SK-N-SH (cell line): ENCODE data around the gene AP1M2. TPM values are rescaled to one million over a fixed set of nuclear protein-coding genes. Genes with fewer than 3 reads are reported as not detected.

ENCODE experiments used
- CTCF ChIA-PET: fragments of 300-600, 350-600 bp; formaldehyde crosslinking; extraction: SDS; loops from one replicate; lab custom pipeline; 2021; lab: Yijun Ruan, JAX
- POLR2A ChIA-PET: fragments of 350-600 bp; sonication (Branson Sonifier 250); formaldehyde crosslinking; extraction: SDS; loops from one replicate; lab custom pipeline; 2020; ENCODE audit warnings: antibody characterized with exemption, inconsistent platforms; lab: Yijun Ruan, JAX
- DNase-seq: peaks from one replicate; pipeline ENCODE4 v3.0.0; 2012
- H2AFZ ChIP-seq: fragments of 200-600 bp; sonication (generic); 2 replicates; pipeline ENCODE4 v1.8.1; 2016; ENCODE audit warnings: antibody characterized with exemption, mild to moderate bottlenecking, low read depth
- H3F3A ChIP-seq: fragments of 200-600 bp; sonication (generic); replicated peaks from 2 replicates; pipeline ENCODE3; 2016; ENCODE audit warnings: antibody characterized with exemption, mild to moderate bottlenecking; ENCODE audit not compliant: insufficient read depth
- H3K27ac ChIP-seq, 2 experiments: fragments of 200-500 bp in 1 of 2; fragments of 200-600 bp in 1 of 2; sonication (Bioruptor generic) in 1 of 2; sonication (generic), shearing (Covaris generic) in 1 of 2; 2 replicates each; pipeline versions ENCODE4 v1.5.1 to v1.6.1; 2014 to 2016; ENCODE audit warnings: low read depth in 2 of 2, inconsistent platforms in 1 of 2, low read length in 1 of 2, mild to moderate bottlenecking in 1 of 2, mixed read lengths in 1 of 2
- H3K27me3 ChIP-seq: fragments of 200-600 bp; sonication (generic), shearing (Covaris generic); 2 replicates; pipeline ENCODE4 v1.6.1; 2016; ENCODE audit warnings: mixed run types; ENCODE audit not compliant: insufficient read depth
- H3K36me3 ChIP-seq, 2 experiments: fragments of 200-500 bp in 1 of 2; fragments of 200-600 bp in 1 of 2; sonication (Bioruptor generic) in 1 of 2; sonication (generic) in 1 of 2; replicated peaks in 1 of 2; 2 replicates each; pipeline versions ENCODE3 to v1.5.1; 2014 to 2016; ENCODE audit warnings: low read length in 1 of 2, mild to moderate bottlenecking in 1 of 2; ENCODE audit not compliant: insufficient read depth in 2 of 2, control insufficient read depth in 1 of 2
- H3K4me1 ChIP-seq, 2 experiments: fragments of 200-500 bp in 1 of 2; fragments of 200-600 bp in 1 of 2; sonication (Bioruptor generic) in 1 of 2; sonication (generic), shearing (Covaris generic) in 1 of 2; 2 replicates each; pipeline versions ENCODE4 v1.5.1 to v1.6.1; 2014 to 2016; ENCODE audit warnings: low read depth in 1 of 2, low read length in 1 of 2, mixed run types in 1 of 2; ENCODE audit not compliant: insufficient read depth in 2 of 2, control insufficient read depth in 1 of 2
- H3K4me2 ChIP-seq: fragments of 200-600 bp; sonication (generic), shearing (Covaris generic); 2 replicates; pipeline ENCODE4 v1.6.1; 2017; ENCODE audit warnings: mixed run types
- H3K4me3 ChIP-seq, 2 experiments: fragments of 200-500 bp in 1 of 2; fragments of 200-600 bp in 1 of 2; sonication (Bioruptor generic) in 1 of 2; sonication (generic), shearing (Covaris generic) in 1 of 2; 2 replicates each; pipeline versions ENCODE4 v1.5.1 to v1.8.1; 2014 to 2016; ENCODE audit warnings: low read depth in 2 of 2, inconsistent platforms in 1 of 2, low read length in 1 of 2, mild to moderate bottlenecking in 1 of 2, mixed read lengths in 1 of 2, moderate library complexity in 1 of 2
- H3K79me2 ChIP-seq: fragments of 200-600 bp; sonication (generic); 2 replicates; pipeline ENCODE4 v1.8.1; 2017; ENCODE audit warnings: mild to moderate bottlenecking; ENCODE audit not compliant: insufficient read depth
- H3K9ac ChIP-seq: fragments of 200-600 bp; sonication (generic); 2 replicates; pipeline ENCODE4 v1.6.1; 2017; ENCODE audit warnings: mixed run types
- H3K9me2 ChIP-seq: fragments of 200-600 bp; sonication (generic); 2 replicates; pipeline ENCODE4 v1.6.1; 2017; ENCODE audit warnings: mixed run types
- H3K9me3 ChIP-seq: fragments of 200-600 bp; sonication (generic); 2 replicates; pipeline ENCODE4 v1.6.1; 2017; ENCODE audit warnings: mixed run types, mild to moderate bottlenecking, moderate library complexity
- H4K20me1 ChIP-seq: fragments of 200-600 bp; sonication (generic); 2 replicates; pipeline ENCODE4 v1.6.1; 2017; ENCODE audit warnings: mild to moderate bottlenecking, mixed run types; ENCODE audit not compliant: insufficient read depth
- ELF1 ChIP-seq: IDR thresholded peaks from 2 replicates; pipeline ENCODE4 v1.4.0; 2012
- EP300 ChIP-seq, 2 experiments: IDR thresholded peaks; 2 replicates each; pipeline versions ENCODE4 v1.4.0 to v1.6.1; 2012; ENCODE audit warnings: borderline replicate concordance in 1 of 2, low read depth in 1 of 2, low read length in 1 of 2
- FOSL2 ChIP-seq: IDR thresholded peaks from 2 replicates; pipeline ENCODE4 v1.4.0; 2012; ENCODE audit warnings: low read depth, mild to moderate bottlenecking, moderate library complexity, borderline replicate concordance
- FOXM1 ChIP-seq: IDR thresholded peaks from 2 replicates; pipeline ENCODE4 v1.4.0; 2012; ENCODE audit warnings: low read depth, mild to moderate bottlenecking
- MEF2A ChIP-seq: IDR thresholded peaks from 2 replicates; pipeline ENCODE4 v1.4.0; 2012; ENCODE audit warnings: low read depth, borderline replicate concordance
- NRF1 ChIP-seq: IDR thresholded peaks from 2 replicates; pipeline ENCODE4 v1.6.1; 2012; ENCODE audit warnings: low read depth, mild to moderate bottlenecking, low read length
- RAD21 ChIP-seq: IDR thresholded peaks from 2 replicates; pipeline ENCODE4 v1.6.1; 2012; ENCODE audit warnings: mild to moderate bottlenecking, low read length
- RFX5 ChIP-seq: IDR thresholded peaks from 2 replicates; pipeline ENCODE4 v1.6.1; 2012; ENCODE audit warnings: mild to moderate bottlenecking, improper control_type of control experiment, low read length
- SIN3A ChIP-seq: IDR thresholded peaks from 2 replicates; pipeline ENCODE4 v1.6.1; 2012; ENCODE audit warnings: low read depth, mild to moderate bottlenecking, low read length, moderate library complexity, borderline replicate concordance
- TAF1 ChIP-seq: IDR thresholded peaks from 2 replicates; pipeline ENCODE4 v1.6.1; 2012; ENCODE audit warnings: low read depth, mild to moderate bottlenecking, low read length, moderate library complexity, borderline replicate concordance
- TCF12 ChIP-seq: IDR thresholded peaks from 2 replicates; pipeline ENCODE4 v1.4.0; 2012
- WGBS: methylation state at CpG from one replicate; pipeline ENCODE4 v1.1.6; 2017; ENCODE audit warnings: low lambda C conversion rate; 5-methylcytosine and 5-hydroxymethylcytosine counted together
- polyA plus RNA-seq, 3 experiments: library from polyadenylated mRNA; depleted of rRNA; stranded (reverse); fragments of >200 nt; gene quantifications; 2 replicates each; pipeline ENCODE4 v1.2.3, GENCODE V29; 2012
- TF ChIP-seq, protein P1 (sequence below): fragments of 200-600 bp; sonication (generic); IDR thresholded peaks from 2 replicates; pipeline ENCODE4 v1.6.1; 2017; ENCODE audit warnings: antibody characterized with exemption, mild to moderate bottlenecking, moderate library complexity
- TF ChIP-seq, protein P2 (sequence below): IDR thresholded peaks from 2 replicates; pipeline ENCODE4 v1.6.1; 2012; ENCODE audit warnings: mild to moderate bottlenecking, low read depth, low read length, moderate library complexity
- TF ChIP-seq, protein P3 (sequence below): IDR thresholded peaks from 2 replicates; pipeline ENCODE4; 2012
- TF ChIP-seq, protein P4 (sequence below): fragments of 150-350 bp; IDR thresholded peaks from 2 replicates; pipeline ENCODE4 v1.6.1; 2017; ENCODE audit warnings: antibody characterized with exemption, low read length, low read depth, borderline replicate concordance

AP1M2 gene
- polyA plus RNA-seq, 1 of the 3 experiments (the other 2 are of a cell fraction), result 0.30 TPM

DNA sequence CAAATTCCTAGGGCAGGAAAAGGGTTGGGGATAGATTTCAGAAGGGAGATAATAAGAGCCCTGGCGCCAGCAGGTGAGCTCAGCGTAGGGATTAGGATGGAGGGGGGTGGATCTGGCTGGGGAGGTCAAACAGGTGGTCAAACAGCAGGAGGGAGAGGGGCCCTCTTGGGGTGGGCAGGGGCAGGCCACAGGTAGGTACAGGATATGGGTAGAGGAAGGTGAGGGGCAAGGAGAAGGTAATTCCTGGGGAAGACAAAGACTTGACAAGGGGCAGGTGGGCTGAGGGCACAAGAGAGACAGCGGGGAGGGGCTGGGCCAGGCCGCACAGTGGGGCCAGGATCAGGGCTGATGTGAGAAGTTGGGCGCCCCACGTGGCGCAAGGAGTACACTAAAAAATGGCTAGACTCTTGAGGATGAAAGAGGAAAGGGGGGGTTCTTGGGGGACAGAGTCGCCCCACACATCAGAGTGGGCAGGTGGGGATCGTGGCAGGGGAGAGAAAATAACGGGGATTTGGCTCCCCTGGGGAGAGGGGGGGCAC lies 22.0 kb downstream of the AP1M2 start:
- Histone ChIP-seq H3K79me2 (peaks cover 37% of the 10 kb centered on the region), H2AFZ (peak overlapping the region; percentile 89; the same call in 1 of the 2 replicates), H4K20me1 (no peaks in the 10 kb centered on the region), H3K9me2 (no peaks in the 10 kb centered on the region), H3K27ac (peak overlapping the region; percentile 64 to 77; a peak in 3 of 4 replicates), H3K27me3 (no peaks in the 10 kb centered on the region), H3K4me3 (peak overlapping the region; percentile 77 to 89), H3F3A (peaks cover 13% of the 10 kb centered on the region), H3K4me2 (peak overlapping the region; percentile 99), H3K9ac (peak overlapping the region; percentile 91), H3K9me3 (no peaks in the 10 kb centered on the region), H3K4me1 (peaks cover 8 to 30% of the 10 kb centered on the region in 2 experiments; a peak in 3 of 4 replicates), H3K36me3 (peaks cover 5 to 8% of the 10 kb centered on the region in 2 experiments)
- POLR2A ChIA-PET, result interaction anchor here (0.6 kb wide), 1 partner anchor 103 kb away, joined by 3 read pairs; no protein-coding TSS in a partner anchor
- TF ChIP-seq, protein P1, sequence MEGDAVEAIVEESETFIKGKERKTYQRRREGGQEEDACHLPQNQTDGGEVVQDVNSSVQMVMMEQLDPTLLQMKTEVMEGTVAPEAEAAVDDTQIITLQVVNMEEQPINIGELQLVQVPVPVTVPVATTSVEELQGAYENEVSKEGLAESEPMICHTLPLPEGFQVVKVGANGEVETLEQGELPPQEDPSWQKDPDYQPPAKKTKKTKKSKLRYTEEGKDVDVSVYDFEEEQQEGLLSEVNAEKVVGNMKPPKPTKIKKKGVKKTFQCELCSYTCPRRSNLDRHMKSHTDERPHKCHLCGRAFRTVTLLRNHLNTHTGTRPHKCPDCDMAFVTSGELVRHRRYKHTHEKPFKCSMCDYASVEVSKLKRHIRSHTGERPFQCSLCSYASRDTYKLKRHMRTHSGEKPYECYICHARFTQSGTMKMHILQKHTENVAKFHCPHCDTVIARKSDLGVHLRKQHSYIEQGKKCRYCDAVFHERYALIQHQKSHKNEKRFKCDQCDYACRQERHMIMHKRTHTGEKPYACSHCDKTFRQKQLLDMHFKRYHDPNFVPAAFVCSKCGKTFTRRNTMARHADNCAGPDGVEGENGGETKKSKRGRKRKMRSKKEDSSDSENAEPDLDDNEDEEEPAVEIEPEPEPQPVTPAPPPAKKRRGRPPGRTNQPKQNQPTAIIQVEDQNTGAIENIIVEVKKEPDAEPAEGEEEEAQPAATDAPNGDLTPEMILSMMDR, result peak; percentile 49
- TF ChIP-seq MEF2A (no peak), EP300 (IDR thresholded peaks at IDR 0.05; ENCODE audit: borderline replicate concordance in 1 of 2, low read depth in 1 of 2, low read length in 1 of 2) (no peak), RAD21 (peak; percentile 11; the same call in 1 of the 2 replicates), TAF1 (no peak)
- peak; percentile 76 for DNase-seq
- WGBS, result 21% methylated on average over 10 of the region's 10 CpGs
- CTCF ChIA-PET, result interaction anchor here (0.6 to 2.5 kb wide), 5 partner anchors 12 to 848 kb away, joined by 3 to 10 read pairs (median 8); no protein-coding TSS in a partner anchor

DNA sequence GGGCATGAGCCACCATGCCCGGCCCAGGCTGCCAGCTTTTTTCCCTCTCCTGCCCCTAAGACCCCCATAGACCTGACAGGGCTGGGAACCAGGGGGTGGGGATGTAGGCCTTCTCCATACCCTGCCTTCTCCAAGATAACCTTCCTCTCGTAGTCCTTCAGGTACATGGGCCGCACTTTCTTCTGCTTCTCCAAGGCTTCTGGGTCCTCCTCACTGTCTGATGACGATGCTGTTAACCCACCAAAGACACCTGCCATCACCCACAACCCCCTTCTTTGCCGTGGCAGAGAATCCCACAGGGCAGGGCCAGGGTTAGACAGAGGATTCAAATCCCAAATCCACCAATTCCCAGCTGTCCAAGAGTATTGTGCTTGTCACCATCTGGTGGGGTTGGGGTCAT lies 24.5 kb downstream of the AP1M2 start:
- peaks cover 6% of the 10 kb centered on the region for H3F3A ChIP-seq
- H3K4me1 ChIP-seq, result peaks cover 8 to 19% of the 10 kb centered on the region in 2 experiments; a peak in 3 of 4 replicates
- H3K9ac ChIP-seq, result no peak overlapping the region
- WGBS, result 95% methylated on average over 5 of the region's 5 CpGs
- H4K20me1 ChIP-seq, result no peaks in the 10 kb centered on the region
- POLR2A ChIA-PET, result no interaction called here
- no peak overlapping the region for H3K27ac ChIP-seq
- H3K9me3 ChIP-seq, result no peaks in the 10 kb centered on the region
- no peak overlapping the region for H2AFZ ChIP-seq
- no peak for DNase-seq
- no peak overlapping the region for H3K4me3 ChIP-seq
- peaks cover 12 to 21% of the 10 kb centered on the region in 2 experiments for H3K36me3 ChIP-seq
- no peaks in the 10 kb centered on the region for H3K9me2 ChIP-seq
- CTCF ChIA-PET, result interaction anchor here (1.5 to 2.5 kb wide), 3 partner anchors 21 to 81 kb away, joined by 3 to 8 read pairs (median 8); no protein-coding TSS in a partner anchor
- H3K79me2 ChIP-seq, result peaks cover 28% of the 10 kb centered on the region
- H3K27me3 ChIP-seq, result no peaks in the 10 kb centered on the region
- H3K4me2 ChIP-seq, result no peak overlapping the region
- TF ChIP-seq FOSL2 (no peak), RFX5 (no peak), NRF1 (no peak), TCF12 (no peak), SIN3A (no peak), FOXM1 (no peak), ELF1 (no peak)
- TF ChIP-seq, protein P2, sequence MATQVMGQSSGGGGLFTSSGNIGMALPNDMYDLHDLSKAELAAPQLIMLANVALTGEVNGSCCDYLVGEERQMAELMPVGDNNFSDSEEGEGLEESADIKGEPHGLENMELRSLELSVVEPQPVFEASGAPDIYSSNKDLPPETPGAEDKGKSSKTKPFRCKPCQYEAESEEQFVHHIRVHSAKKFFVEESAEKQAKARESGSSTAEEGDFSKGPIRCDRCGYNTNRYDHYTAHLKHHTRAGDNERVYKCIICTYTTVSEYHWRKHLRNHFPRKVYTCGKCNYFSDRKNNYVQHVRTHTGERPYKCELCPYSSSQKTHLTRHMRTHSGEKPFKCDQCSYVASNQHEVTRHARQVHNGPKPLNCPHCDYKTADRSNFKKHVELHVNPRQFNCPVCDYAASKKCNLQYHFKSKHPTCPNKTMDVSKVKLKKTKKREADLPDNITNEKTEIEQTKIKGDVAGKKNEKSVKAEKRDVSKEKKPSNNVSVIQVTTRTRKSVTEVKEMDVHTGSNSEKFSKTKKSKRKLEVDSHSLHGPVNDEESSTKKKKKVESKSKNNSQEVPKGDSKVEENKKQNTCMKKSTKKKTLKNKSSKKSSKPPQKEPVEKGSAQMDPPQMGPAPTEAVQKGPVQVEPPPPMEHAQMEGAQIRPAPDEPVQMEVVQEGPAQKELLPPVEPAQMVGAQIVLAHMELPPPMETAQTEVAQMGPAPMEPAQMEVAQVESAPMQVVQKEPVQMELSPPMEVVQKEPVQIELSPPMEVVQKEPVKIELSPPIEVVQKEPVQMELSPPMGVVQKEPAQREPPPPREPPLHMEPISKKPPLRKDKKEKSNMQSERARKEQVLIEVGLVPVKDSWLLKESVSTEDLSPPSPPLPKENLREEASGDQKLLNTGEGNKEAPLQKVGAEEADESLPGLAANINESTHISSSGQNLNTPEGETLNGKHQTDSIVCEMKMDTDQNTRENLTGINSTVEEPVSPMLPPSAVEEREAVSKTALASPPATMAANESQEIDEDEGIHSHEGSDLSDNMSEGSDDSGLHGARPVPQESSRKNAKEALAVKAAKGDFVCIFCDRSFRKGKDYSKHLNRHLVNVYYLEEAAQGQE, result no peak
- TF ChIP-seq, protein P1, result no peak
- TF ChIP-seq, protein P3, sequence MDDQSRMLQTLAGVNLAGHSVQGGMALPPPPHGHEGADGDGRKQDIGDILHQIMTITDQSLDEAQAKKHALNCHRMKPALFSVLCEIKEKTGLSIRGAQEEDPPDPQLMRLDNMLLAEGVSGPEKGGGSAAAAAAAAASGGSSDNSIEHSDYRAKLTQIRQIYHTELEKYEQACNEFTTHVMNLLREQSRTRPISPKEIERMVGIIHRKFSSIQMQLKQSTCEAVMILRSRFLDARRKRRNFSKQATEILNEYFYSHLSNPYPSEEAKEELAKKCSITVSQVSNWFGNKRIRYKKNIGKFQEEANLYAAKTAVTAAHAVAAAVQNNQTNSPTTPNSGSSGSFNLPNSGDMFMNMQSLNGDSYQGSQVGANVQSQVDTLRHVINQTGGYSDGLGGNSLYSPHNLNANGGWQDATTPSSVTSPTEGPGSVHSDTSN, result no peak
- TF ChIP-seq, protein P4, sequence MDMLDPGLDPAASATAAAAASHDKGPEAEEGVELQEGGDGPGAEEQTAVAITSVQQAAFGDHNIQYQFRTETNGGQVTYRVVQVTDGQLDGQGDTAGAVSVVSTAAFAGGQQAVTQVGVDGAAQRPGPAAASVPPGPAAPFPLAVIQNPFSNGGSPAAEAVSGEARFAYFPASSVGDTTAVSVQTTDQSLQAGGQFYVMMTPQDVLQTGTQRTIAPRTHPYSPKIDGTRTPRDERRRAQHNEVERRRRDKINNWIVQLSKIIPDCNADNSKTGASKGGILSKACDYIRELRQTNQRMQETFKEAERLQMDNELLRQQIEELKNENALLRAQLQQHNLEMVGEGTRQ, result no peak
